Neural progenitor cell (in vitro differentiated cells): ENCODE data around the gene ZSCAN2. TPM values are rescaled to one million over a fixed set of nuclear protein-coding genes. Genes with fewer than 3 reads are reported as not detected.

ENCODE experiments used
- DNase-seq: peaks from one replicate; pipeline ENCODE4 v3.0.0-alpha.2; 2016; ENCODE audit warnings: low spot score
- H2AFZ ChIP-seq: fragments of 200-600 bp; sonication (generic); replicated peaks from 2 replicates; pipeline ENCODE4 v1.6.1; 2016; ENCODE audit warnings: antibody characterized with exemption
- H3F3A ChIP-seq: fragments of 200-600 bp; sonication (generic); 2 replicates; pipeline ENCODE4 v1.6.1; 2016; ENCODE audit warnings: antibody characterized with exemption, low read depth
- H3K27ac ChIP-seq: fragments of 200-600 bp; sonication (generic); 2 replicates; pipeline ENCODE4 v1.5.1; 2016; ENCODE audit warnings: mild to moderate bottlenecking
- H3K27me3 ChIP-seq: fragments of 200-600 bp; sonication (generic); 2 replicates; pipeline ENCODE4 v1.6.1; 2016; ENCODE audit warnings: mild to moderate bottlenecking, moderate library complexity
- H3K36me3 ChIP-seq: fragments of 200-600 bp; sonication (generic); 2 replicates; pipeline ENCODE4 v1.5.1; 2016
- H3K4me1 ChIP-seq: fragments of 200-600 bp; sonication (generic); 2 replicates; pipeline ENCODE4 v1.6.1; 2016; ENCODE audit warnings: mixed run types
- H3K4me2 ChIP-seq: fragments of 200-600 bp; sonication (generic); 2 replicates; pipeline ENCODE4 v1.6.1; 2016
- H3K4me3 ChIP-seq: fragments of 200-600 bp; sonication (generic); 2 replicates; pipeline ENCODE4 v1.5.1; 2016
- H3K79me2 ChIP-seq: fragments of 200-600 bp; sonication (generic); 2 replicates; pipeline ENCODE4 v1.6.1; 2016; ENCODE audit warnings: low read depth
- H3K9ac ChIP-seq: fragments of 200-600 bp; sonication (generic); 2 replicates; pipeline ENCODE4 v1.6.1; 2016
- H3K9me3 ChIP-seq: fragments of 200-600 bp; sonication (generic); 2 replicates; pipeline ENCODE4 v1.5.1; 2016; ENCODE audit warnings: low read depth
- H4K20me1 ChIP-seq: fragments of 200-600 bp; sonication (generic); 2 replicates; pipeline ENCODE4 v1.6.1; 2016; ENCODE audit warnings: low read depth
- H3K27ac Mint-ChIP-seq: 3 replicates; pipeline ENCODE4 v1.8.0; 2021; ENCODE audit warnings: mixed read lengths
- H3K27me3 Mint-ChIP-seq: 2 replicates; pipeline ENCODE4 v1.8.0; 2022; ENCODE audit warnings: low read depth, mild to moderate bottlenecking, inconsistent platforms, moderate library complexity, mixed read lengths; ENCODE audit not compliant: insufficient read depth
- H3K36me3 Mint-ChIP-seq: 3 replicates; pipeline ENCODE4 v1.8.0; 2021; ENCODE audit warnings: mixed read lengths
- H3K4me1 Mint-ChIP-seq: 3 replicates; pipeline ENCODE4 v1.8.0; 2021; ENCODE audit warnings: mixed read lengths
- H3K4me3 Mint-ChIP-seq: 3 replicates; pipeline ENCODE4 v1.8.0; 2021; ENCODE audit warnings: mild to moderate bottlenecking, moderate library complexity, mixed read lengths
- H3K9me3 Mint-ChIP-seq: 3 replicates; pipeline ENCODE4 v1.8.0; 2020; ENCODE audit warnings: mixed read lengths
- EZH2 ChIP-seq: fragments of 200-600 bp; sonication (generic); IDR thresholded peaks from 2 replicates; pipeline ENCODE4 v1.6.1; 2017; ENCODE audit warnings: antibody characterized with exemption, mild to moderate bottlenecking, moderate library complexity
- EZH2phosphoT487 ChIP-seq: fragments of 200-600 bp; sonication (generic); IDR thresholded peaks from 2 replicates; pipeline ENCODE4 v1.6.1; 2017; ENCODE audit warnings: antibody characterized with exemption
- total RNA-seq: library from RNA; depleted of rRNA; stranded (reverse); fragments of >200 nt; gene quantifications from 2 replicates; pipeline ENCODE4 v1.2.3, GENCODE V29; 2015; ENCODE audit warnings: low replicate concordance
- TF ChIP-seq, protein P1 (sequence below): fragments of 200-600 bp; sonication (generic); IDR thresholded peaks from 2 replicates; pipeline ENCODE4 v1.5.1; 2017; ENCODE audit warnings: antibody characterized with exemption, mild to moderate bottlenecking

Gene ZSCAN2
- total RNA-seq, 1 donor from 2014 or later: 6.7 TPM

DNA sequence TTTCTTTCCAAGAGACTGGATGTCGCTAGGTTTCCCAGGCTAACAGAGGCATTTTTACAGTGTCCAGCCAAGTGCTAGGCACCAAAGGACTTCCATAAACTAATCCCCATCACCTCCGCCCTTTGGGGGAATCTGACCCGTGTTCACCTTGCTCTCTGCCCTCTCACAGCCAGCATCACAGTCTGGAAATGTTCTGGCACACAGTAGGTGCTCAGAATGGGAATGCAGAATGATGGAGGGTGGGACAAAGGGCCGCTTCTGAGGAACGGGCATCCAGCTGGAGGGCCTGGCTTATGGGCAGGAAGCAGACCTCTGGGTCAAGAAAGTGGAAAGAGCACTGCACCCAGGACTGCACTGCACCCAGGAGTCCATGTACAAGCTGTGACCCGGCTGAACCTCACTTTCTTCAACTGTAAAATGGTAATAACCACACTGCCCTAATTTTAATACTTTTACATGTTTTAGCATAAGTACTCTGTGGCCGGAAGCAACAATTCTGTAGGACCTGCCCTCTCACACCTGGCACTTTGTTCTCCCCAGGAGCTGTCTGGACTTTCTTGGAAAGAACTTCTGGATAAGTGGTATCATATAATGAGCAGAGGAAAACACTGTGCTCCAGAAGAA lies 58.1 kb downstream of the ZSCAN2 start:
- Histone ChIP-seq H3K4me2 (peak overlapping the region; percentile 88), H3K4me3 (peak overlapping the region; percentile 59), H3K9me3 (no peaks in the 10 kb centered on the region), H3K36me3 (no peaks in the 10 kb centered on the region), H3K4me1 (peaks cover 16% of the 10 kb centered on the region), H3K27ac (no peak overlapping the region), H3K79me2 (peaks cover 1% of the 10 kb centered on the region), H3F3A (peaks cover 51% of the 10 kb centered on the region), H3K9ac (no peak overlapping the region), H4K20me1 (peaks cover 4% of the 10 kb centered on the region), H3K27me3 (peaks cover 20% of the 10 kb centered on the region), H2AFZ (no peak overlapping the region)
- Mint-ChIP-seq H3K4me1 (peaks cover 27% of the 10 kb centered on the region), H3K4me3 (peak overlapping the region; percentile 78), H3K27me3 (no peaks in the 10 kb centered on the region), H3K9me3 (no peaks in the 10 kb centered on the region), H3K27ac (no peak overlapping the region), H3K36me3 (no peaks in the 10 kb centered on the region)
- DNase-seq: no peak
- TF ChIP-seq, protein P1, sequence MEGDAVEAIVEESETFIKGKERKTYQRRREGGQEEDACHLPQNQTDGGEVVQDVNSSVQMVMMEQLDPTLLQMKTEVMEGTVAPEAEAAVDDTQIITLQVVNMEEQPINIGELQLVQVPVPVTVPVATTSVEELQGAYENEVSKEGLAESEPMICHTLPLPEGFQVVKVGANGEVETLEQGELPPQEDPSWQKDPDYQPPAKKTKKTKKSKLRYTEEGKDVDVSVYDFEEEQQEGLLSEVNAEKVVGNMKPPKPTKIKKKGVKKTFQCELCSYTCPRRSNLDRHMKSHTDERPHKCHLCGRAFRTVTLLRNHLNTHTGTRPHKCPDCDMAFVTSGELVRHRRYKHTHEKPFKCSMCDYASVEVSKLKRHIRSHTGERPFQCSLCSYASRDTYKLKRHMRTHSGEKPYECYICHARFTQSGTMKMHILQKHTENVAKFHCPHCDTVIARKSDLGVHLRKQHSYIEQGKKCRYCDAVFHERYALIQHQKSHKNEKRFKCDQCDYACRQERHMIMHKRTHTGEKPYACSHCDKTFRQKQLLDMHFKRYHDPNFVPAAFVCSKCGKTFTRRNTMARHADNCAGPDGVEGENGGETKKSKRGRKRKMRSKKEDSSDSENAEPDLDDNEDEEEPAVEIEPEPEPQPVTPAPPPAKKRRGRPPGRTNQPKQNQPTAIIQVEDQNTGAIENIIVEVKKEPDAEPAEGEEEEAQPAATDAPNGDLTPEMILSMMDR: no peak
- TF ChIP-seq EZH2: no peak
- no peak for TF ChIP-seq EZH2phosphoT487

DNA sequence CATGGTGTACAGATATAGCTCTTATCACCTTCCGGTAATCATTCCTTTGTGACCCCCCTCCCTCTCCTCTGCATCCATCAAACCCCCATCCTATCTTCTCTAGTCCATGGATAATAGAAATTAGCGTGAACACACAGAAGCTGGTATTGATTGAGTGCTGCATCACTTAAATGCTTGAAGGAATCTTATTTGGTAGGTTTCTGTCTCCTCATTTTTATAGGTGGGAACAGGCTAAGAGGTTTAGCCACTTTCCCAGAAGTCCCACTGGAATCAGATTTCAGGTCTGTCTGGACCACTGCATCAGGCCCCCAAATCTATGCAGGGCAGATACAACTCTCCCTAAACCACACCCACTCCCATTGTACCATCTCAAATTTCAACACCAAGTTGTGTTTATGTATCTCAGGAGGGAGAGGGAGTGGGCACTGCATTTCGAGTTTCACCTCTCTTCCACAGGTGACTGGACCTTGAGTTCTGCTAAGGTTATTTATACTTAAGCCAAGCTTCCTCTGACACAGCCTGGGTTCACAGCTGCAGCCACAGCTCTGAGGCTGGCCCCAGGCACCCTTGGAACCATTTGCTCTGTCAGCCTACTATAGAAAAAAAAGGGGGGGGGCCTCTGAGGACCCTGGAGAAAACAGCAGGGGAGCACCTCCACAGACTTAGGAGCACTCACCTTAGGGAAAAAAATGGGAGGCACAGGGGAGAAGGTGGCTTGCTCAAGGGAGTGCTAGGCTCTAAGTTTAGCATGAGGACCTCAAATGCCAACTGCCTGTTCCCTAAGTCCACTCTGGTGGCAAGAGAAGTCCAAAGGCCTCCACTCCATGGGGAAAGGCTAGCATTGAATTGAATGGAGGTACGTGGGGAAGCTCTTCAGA lies 59.3 kb downstream of the ZSCAN2 start:
- H3K27ac Mint-ChIP-seq: no peak overlapping the region

DNA sequence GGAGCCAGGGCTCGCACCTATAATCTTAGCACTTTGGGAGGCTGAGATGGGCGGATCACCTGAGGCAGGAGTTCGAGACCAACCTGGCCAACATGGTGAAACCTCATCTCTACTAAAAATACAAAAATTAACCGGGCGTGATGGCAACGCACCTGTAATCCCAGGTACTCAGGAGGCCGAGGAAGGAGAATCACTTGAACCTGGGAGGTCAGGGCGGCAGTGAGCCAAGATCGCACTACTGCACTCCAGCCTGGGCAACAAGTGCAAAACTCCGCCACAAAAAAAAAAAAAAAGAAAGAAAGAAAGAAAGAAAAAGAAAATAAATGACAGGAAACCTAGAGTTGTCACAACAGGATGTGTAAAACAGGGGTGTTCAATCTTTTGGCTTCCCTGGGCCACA lies 60.2 kb downstream of the ZSCAN2 start:
- Histone ChIP-seq H3K9ac (no peak overlapping the region), H3K27ac (no peak overlapping the region), H3K4me1 (peaks cover 16% of the 10 kb centered on the region), H2AFZ (no peak overlapping the region), H3K9me3 (no peaks in the 10 kb centered on the region), H3K79me2 (no peaks in the 10 kb centered on the region), H3F3A (peaks cover 38% of the 10 kb centered on the region), H4K20me1 (peaks cover 4% of the 10 kb centered on the region), H3K27me3 (peaks cover 19% of the 10 kb centered on the region), H3K4me2 (no peak overlapping the region), H3K4me3 (no peak overlapping the region), H3K36me3 (no peaks in the 10 kb centered on the region)
- Mint-ChIP-seq H3K9me3 (no peaks in the 10 kb centered on the region), H3K4me1 (peaks cover 27% of the 10 kb centered on the region), H3K27ac (no peak overlapping the region), H3K4me3 (no peak overlapping the region), H3K27me3 (no peaks in the 10 kb centered on the region), H3K36me3 (peaks cover 9% of the 10 kb centered on the region)
- TF ChIP-seq EZH2phosphoT487 (no peak), EZH2 (no peak)
- TF ChIP-seq, protein P1: no peak
- no peak for DNase-seq

More for the DNA sequence above, 59.3 kb downstream of the ZSCAN2 start:
- peaks cover 27% of the 10 kb centered on the region for H3K4me1 Mint-ChIP-seq
- no peak overlapping the region for H3K9ac ChIP-seq
- H3K4me1 ChIP-seq: peaks cover 16% of the 10 kb centered on the region
- H3K9me3 Mint-ChIP-seq: no peaks in the 10 kb centered on the region
- H3K27me3 ChIP-seq: peaks cover 20% of the 10 kb centered on the region
- no peak overlapping the region for H3K4me2 ChIP-seq
- H2AFZ ChIP-seq: no peak overlapping the region
- H3K27me3 Mint-ChIP-seq: no peaks in the 10 kb centered on the region
- H3K9me3 ChIP-seq: no peaks in the 10 kb centered on the region
- peaks cover 4% of the 10 kb centered on the region for H3K36me3 Mint-ChIP-seq
- H3K79me2 ChIP-seq: no peaks in the 10 kb centered on the region
- H3K4me3 Mint-ChIP-seq: no peak overlapping the region
- H3K27ac ChIP-seq: no peak overlapping the region
- no peak for TF ChIP-seq EZH2
- DNase-seq: no peak
- no peak overlapping the region for H3K4me3 ChIP-seq
- peaks cover 4% of the 10 kb centered on the region for H4K20me1 ChIP-seq
- peaks cover 41% of the 10 kb centered on the region for H3F3A ChIP-seq
- H3K36me3 ChIP-seq: no peaks in the 10 kb centered on the region

DNA sequence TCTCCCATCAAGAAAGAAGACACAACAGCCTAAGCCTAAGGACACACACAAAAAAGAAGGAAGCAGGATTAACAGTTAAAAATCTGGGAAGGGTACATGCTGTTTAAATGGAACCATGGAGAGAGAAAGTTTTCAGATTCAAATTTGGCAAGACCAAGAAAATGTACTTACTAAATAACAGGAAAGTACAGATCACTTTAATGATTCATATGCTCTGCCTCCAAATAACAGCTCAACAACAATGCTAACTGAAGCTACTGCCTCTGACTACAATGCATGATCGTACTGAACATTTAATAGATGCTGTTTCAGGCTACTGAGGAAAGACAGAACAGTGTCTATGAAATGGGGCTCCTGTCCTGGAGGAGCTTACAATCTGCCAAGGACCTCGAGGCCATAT lies 65.6 kb downstream of the ZSCAN2 start:
- TF ChIP-seq, protein P1: no peak
- no peak for TF ChIP-seq EZH2
- TF ChIP-seq EZH2phosphoT487: no peak
- Histone ChIP-seq H3K79me2 (no peaks in the 10 kb centered on the region), H3K27me3 (no peaks in the 10 kb centered on the region), H4K20me1 (no peaks in the 10 kb centered on the region), H3K4me3 (no peak overlapping the region), H3K36me3 (peaks cover 7% of the 10 kb centered on the region), H3K9me3 (no peaks in the 10 kb centered on the region), H3K27ac (no peak overlapping the region), H3K4me2 (no peak overlapping the region), H3F3A (no peaks in the 10 kb centered on the region), H3K4me1 (no peaks in the 10 kb centered on the region), H3K9ac (no peak overlapping the region), H2AFZ (no peak overlapping the region)
- Mint-ChIP-seq H3K36me3 (peaks cover 26% of the 10 kb centered on the region), H3K9me3 (no peaks in the 10 kb centered on the region), H3K27ac (no peak overlapping the region), H3K4me1 (no peaks in the 10 kb centered on the region), H3K4me3 (no peak overlapping the region), H3K27me3 (no peaks in the 10 kb centered on the region)
- DNase-seq: no peak
